ENCODE measurements around the gene SYCP2.

The SYCP2 gene

DNA sequence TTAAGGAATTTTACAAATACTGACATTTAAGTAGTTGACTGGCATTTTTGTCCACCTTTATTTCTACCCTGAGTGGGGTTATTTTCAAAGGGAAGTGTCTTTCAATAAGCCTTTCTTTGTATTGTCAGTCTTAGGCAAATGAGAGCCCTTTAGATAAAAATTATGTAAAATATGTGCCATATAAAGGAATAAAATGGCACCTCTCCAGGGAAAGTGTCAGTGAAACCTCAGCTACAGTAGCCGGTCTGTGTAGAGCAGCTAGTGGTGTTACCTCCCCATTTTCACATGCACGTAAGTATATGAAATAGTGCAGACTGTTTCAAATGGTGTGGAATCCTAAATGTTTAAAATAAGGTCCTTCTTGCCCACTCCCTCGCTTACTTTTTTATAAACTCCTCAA lies 11.7 kb upstream of the SYCP2 start:
- no peak for DNase-seq (ENCODE audit: low read depth)

DNA sequence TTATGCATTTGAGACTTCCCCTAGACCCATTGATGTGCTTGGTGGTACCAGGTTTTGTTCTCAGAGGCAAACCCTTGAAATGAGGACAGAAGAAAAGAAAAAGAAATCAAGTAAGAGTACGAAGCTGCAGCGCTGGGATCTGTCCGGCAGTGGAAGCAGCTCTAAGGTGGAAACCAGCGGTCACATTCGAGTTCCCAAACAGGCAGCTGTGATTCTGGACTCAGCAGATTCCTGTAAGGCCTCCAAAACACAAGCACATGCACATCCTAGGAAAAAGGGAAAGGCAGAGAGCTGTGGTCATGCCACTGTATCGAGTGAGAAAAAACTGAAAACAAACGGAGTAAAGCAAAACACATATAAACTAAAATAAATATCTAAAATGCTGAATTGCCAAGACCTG lies 11.3 kb upstream of the SYCP2 start:
- no peak for DNase-seq (ENCODE audit: low read depth)

DNA sequence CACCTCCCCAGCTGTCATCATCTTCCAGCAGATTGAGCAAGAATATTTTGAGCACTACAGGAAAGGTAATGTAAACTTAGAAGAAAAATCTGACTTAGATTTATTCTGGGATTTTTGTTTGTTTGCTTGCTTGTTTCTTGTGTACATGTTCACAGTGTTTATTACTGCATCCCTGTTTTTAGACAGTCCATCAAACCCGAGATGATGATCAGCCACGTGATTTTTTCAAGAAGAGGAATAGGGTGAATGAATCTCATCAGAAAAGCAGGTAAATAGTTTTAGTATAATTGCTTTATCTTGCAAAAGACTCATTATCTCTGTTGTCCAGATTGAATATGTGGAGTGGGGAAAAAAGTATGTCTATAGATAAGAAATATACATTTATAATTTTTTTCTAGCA lies 8.8 kb upstream of the SYCP2 start:
- DNase-seq (ENCODE audit: low read depth), result no peak

DNA sequence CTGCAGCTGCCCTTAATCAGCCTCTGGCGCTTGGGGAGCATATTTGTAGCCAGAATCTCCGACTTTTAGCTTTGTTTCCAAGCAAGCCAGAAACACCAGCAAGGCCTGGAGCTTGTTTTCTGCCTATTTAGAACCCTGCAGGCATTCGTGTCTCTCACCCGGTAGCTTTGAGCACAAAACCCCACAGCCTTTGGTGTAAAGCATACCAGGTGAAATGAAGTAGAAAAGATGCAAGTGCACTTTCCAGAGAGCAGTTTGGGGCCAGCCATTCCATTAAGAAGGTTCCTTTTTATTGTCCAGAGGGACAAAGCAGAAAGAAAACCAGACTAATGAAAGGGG lies 7.5 kb upstream of the SYCP2 start:
- no peak for DNase-seq (ENCODE audit: low read depth)

DNA sequence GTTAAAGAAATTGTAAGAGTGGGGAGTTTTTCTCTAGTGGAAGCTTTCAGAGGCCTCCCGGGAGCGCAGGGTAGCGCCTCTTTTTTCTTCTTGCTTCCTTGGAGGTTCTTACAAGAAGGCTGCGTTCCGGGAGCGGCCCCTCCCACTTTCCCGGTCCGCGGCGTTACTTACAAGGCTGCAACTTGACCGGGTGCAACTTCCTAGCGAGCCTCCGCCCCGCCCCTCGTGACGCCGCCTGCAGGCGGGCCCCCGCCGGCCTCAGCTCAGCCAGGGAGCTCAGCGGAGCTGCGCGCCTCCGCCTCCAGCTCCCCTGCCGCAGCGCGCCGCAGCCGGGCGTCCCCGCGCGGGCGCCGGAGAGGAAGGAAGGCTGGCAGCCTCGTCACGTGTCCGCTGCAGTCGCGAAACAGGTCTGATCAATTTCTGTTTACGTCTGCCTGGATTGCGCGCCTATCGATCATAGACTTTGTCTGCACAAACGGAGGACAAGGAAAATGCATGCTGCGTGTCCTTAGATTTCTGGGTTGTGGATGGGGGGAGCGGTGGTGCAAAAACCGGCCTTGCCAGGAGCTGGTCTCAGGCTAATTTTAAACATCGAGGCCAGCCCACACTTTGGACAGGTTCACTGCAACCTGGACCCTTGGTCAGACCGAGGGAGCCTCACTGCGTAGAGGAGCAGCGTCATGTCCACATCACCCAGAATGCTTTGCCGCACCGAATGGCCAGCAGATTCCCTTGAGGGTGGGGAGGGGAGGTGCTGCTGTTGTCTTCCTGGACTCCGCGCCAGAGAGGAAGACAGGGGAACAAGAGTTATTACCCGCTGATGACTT lies 6.9 kb upstream of the SYCP2 start, which contains the start of the genes FAM217B and PPP1R3D:
FAM217B (plus strand) TSS at position 261 of the 827 bp plus-strand sequence. CDS start 3,555 bp downstream, outside the sequence.
PPP1R3D (minus strand) TSS at position 177 of the 827 bp plus-strand sequence. CDS start 374 bp downstream, outside the sequence.
- peak; percentile 85 for DNase-seq (ENCODE audit: low read depth)

DNA sequence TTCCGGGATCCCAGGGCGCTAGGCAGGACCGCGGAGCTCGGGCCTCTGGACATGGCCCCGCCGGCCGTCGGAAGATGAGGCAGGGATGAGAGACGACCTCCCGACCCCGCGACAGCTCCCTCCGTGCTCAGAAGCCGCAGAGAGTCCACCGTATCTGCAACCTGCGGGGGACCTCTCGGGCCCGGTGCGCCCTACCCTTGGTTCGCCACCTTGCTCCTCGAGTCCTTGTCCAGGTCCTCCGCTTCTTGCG lies 6.4 kb upstream of the SYCP2 start:
- no peak for DNase-seq (ENCODE audit: low read depth)

DNA sequence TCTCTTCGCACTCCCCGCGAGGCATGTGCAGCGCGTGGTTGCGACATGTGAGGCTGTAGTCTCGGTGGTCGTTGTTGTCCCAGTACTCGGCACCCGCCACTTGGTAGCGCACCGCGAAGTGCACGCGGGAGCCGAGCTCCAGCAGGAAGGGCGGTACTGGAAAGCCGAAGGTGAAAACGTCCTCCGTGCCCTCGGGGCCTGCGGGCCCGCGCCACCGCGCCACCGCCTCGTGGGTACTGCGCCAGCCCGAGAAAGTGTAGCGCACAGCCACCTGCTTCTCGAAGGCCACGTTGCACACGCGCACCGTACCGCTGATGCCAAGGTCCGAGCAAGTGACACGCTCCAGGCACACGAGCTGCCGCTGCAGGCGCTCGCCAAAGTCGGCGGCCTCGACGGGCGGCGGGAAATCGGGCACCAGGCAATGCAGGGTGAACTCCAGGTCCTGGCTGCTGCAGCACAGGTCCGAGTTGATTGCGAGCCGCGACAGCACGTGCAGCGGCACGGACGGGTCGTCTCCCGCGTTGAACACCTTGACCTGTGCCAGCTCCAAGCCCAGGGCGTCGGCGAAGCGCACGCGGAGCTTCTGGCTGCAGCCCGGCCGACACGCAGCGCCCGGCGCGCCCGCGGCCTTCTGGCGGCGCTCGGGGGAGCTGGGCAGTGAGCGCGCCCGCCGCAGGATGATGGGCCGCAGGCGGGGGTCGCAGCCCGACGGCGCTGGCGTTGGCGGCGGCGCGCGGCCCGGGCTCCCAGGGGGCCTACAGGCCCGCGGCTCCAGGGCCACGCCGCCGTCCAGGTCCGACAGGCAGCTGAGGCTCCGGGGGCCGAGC lies 5.8 kb upstream of the SYCP2 start:
- no peak for DNase-seq (ENCODE audit: low read depth)

DNA sequence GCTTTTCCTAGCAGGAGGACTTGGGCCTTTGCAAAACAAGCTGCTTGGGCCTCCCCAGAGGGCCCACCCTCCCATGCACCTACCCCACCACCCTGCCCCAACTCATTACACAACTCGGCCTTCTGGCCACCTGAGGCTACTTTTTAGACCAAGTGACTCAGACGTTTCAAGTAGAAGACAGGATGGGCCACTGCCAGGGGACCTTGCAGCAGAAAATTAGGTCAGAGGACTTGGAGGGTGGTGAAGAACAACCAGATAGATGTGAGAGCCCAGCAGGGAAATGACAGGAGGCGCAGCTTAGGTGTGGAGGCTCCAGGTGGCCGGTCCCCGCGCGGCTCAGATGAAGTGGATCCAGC lies 5.2 kb upstream of the SYCP2 start:
- no peak for DNase-seq (ENCODE audit: low read depth)

DNA sequence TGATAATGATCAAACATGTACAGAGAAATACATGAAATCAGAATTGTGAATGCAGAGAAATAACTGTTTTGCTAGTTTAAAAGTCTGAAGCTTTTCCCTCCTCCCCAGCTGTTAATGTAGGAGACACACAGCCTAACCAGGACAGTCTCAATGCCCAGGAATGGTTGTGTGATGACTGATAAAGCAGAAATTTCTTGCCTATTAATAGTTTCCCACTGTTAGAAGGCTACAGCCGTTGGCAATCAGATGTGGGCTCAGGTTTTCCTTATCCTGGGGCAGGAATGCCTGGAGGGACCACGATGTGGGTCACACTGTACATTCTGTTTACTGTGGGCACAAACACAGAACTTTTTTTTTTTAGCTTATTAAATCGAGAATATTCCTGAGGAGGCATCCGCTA lies 4.8 kb upstream of the SYCP2 start:
- no peak for DNase-seq (ENCODE audit: low read depth)

DNA sequence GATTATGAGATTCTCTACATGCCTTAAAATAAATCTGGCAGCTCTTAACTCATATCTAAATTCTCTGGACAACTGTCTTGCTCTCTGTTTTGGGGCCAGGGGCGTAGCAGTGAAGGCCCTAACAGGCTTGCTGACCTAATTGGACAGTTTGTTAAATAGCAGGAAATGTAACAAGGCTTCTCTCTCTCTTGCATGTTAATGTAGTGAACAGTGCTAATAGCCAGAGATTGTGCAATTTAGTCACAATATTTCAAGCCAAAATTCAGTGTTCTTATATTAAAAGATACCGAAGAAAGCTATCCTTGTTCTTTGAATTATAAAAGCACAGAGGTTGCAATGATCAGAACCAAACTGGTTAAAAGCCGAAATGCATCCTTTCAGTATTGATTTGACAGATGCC lies 3.7 kb upstream of the SYCP2 start:
- no peak for DNase-seq (ENCODE audit: low read depth)

DNA sequence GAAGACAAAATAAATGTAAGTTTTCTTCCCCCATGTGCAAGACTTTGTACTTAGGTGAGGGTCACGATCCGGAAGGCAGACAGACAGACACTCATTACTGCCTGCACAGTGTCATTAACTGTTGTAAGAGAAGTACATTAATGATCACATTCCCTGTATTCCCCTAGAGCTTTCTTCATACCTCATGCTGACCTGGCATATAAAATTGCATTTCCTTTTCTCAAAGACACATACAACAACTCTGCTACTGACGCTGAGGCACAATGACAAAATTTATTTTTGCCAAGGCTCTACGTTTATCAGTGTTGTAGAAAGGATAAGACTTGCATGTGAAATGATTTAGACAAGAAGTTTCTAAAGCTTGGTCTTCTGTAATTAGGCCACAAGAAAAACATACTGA lies 3.0 kb upstream of the SYCP2 start:
- no peak for DNase-seq (ENCODE audit: low read depth)

DNA sequence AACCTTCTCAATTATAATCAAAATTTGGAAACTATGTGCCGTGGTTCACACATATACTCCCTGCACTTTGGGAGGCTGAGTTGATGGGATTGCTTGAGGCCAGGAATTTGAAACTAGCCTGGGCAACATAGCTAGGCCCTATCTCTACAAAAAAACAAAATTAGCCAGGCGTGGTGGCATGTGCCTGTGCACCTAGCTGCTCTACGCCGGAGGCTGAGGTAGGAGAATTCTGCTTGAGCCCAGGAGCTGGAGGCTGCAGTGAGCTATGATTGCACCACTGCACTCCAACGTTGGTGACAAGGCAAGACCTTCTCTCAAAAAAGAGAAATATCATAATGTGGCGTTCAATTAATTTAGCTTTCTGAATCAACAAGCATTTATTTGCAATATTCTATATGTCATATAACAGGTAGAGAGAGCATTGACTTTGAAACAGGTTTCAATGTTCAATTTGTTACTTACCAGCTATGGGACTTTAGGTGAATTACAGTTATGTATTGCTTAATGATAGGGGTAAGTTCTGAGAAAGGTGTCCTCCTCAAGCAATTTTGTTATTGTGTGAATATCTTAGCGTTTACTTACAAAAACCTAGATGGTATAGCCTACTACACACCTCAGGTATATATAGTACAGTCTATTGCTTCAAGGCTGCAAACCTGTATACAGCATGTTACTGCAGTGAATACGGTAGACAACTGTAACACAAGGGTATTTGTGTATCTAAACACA lies 2.2 kb upstream of the SYCP2 start:
- no peak for DNase-seq (ENCODE audit: low read depth)

DNA sequence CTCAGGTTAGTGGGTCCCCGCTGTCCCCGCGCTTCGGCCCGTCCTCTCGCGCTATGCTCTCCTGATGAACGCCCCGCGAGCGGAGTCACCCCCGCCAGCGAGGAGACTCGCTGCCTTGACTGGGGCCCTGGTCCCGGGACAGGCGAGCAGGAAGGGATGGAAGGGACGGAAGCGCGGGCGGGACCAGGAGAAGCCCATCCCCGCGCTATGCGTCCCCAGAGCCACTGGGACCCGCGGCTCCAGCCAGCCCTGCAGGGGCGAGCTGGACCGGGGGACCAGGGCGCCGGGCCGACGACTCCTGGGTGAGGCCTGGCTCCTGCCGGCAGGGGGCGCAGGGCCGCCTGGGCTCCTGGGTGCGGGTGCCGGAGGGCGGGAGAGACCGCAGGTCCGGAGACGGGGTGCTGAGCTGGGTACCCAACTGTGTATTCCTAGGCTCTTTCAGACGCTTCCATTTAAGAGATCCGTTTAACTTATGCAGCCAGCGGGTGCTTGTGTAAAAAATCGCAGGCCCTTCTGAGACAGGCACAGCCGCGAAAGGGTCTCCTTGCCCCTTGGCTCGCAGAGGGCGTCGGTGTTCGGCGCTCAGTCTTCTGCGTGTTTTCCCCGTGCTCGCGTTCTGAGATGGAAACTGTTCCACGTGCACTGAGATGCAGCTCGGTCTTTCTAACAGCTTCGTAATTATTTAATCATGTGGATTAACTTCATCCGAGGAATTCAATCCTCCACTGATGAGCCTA lies 580 bp upstream of the SYCP2 start:
- DNase-seq (ENCODE audit: low read depth), result peak; percentile 68

DNA sequence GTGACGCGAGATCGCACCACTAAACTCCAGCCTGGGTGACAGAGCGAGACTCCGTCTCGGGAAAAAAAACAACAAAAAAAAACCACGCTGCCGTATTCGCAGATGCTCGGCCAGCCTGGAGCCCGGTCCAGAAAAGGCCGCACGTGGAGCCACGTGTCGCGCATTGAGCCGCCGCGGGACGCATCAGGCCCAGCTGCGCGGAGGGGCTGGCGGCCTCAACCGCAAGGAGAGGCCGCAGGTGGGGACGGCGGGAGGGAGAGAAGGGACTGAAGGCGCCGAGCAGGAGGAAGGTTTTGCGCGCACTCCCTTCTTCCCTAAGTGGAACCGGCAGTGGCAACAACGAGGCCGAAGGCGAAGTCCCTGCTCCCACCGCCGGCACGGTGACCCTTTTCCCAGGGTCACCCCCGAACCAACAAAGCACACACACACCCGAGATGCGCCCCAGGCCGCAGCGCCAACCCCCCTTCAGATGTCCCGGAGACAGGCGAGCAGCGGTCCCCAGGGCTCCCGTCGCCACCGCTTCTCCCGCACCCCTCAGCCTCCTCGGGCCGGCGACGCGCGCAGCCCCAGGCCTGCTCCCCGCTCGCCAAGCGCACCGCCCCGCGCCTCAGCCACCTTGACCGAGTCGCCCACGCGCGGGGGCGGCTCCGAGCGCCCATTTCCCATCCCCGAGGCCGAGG lies 681 bp downstream of the SYCP2 start:
- no peak for DNase-seq (ENCODE audit: low read depth)

DNA sequence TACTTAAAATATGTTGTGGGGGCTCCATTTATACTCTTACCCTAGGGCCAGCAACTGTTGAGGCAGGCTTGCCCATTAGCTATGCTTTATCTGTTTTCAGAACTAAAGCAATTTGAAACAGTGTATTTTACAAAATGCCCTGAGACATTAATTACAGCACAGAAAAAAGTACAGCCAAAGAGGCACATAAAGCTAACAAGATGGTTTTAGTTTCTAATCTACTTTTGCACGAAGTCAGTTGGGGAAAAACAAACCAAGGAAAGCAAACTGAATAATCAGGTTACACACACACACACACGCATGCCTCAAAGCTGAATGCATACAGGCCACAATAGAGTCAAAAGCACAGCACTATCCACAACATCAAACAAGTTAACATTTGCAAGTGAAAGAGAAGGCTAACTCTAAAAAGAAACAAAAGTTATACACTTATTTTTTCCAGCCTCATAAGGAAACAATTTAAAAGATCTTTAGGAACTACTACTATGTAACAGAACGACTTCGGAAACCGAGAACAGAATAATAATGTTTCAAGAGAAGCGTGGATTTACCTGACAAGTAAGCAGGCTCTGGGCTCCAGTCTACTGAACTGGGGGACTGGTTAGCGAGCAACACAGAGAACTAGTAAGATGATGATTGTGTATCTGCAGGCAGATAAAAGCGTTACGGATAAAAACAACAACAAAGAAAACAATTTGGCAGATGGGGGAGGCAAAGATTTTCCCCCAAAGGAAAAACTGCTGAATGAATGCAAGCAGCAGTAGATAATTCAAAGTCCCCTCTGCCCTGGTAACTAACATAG lies 1.7 kb downstream of the SYCP2 start:
- DNase-seq (ENCODE audit: low read depth), result no peak

DNA sequence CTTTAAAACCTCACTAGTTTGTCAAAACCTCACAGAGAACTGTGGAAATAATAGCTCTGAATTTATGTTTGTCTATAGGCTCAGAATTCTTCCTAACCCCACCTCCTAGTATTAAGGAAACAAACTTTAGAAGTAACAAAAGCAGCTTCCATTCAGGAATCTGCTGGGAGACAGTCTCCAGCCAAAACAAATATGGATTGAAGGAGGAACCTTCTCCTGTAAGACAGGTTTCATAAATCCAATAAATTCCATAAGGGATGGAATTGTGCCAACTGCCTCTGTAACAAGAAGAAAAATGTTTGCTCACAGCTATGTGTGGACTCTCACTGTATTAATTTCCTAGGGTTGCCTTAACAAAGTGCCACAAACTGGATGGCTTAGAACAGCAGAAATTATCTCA lies 7.5 kb downstream of the SYCP2 start:
- no peak for DNase-seq (ENCODE audit: low read depth)

DNA sequence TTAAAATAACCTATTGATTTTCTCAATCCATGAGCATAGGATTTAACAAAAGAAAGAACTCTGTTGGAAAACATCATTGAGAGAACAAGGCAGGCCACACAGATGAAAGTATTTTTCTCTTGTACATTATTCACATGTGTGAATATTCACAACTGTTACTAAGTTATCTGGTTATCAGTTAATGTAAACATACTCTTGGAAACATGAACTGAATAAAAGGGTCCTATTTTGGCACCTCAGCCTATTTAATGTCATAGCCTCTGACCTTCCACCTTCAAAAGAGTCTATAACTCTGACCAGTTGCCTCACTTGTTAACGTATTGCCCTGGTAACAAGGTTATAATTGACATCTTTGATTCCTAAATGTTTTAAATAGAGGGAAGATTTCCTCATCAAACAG lies 8.1 kb downstream of the SYCP2 start:
- no peak for DNase-seq (ENCODE audit: low read depth)

DNA sequence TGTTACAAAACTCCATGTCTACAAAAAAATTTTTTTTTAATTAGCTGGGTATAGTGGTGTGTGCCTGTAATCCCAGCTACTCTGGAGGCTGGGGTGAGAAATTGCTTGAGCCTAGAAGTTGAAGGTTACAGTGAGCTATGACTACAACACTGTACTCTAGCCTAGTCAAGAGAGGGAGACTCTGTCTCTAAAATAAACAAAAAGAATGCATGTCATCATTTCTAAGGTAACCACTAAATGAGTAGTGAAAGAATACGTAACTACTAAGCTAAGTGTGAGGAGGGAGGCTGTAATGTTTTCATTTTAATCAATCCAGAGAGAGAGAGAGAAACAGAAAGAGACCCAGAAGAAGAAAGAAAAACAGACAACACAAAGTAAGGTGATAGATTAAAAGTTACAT lies 9.9 kb downstream of the SYCP2 start:
- DNase-seq (ENCODE audit: low read depth), result no peak

DNA sequence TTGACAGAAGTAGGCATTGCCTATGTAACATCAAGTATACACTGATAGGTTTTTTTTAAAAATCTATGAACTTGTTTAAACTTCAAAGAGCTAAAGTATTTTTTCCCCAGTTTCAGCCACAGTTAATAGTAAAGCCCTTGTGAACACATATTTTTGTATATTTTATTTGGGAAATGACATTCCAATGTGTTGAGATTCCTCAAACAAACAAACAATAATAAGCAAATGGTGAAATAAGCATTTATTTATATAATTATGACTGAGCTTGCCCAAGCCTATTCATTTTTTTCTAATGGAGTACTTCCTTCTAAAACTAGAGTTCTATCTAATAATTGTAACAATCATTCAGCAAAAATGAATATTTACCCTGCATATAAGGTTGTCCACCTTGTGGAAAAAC lies 12.5 kb downstream of the SYCP2 start:
- DNase-seq (ENCODE audit: low read depth), result no peak

DNA sequence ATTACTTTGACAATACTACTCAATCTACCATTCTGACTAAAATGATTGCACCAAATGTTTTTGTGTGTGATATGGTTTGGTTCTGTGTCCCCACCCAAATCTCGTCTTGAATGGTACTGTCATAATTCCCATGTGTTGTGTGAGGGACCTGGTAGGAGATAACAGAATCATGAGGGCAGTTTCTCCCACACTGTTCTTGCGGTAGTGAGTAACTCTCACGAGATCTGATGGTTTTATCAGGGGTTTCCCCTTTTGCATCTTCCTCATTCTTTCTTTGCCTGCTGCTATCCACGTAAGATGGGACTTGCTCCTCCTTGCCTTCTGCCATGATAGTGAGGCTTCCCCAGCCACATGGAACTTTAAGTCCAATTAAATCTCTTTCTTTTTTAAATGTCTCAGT lies 20.8 kb downstream of the SYCP2 start:
- no peak for DNase-seq (ENCODE audit: low read depth)

DNA sequence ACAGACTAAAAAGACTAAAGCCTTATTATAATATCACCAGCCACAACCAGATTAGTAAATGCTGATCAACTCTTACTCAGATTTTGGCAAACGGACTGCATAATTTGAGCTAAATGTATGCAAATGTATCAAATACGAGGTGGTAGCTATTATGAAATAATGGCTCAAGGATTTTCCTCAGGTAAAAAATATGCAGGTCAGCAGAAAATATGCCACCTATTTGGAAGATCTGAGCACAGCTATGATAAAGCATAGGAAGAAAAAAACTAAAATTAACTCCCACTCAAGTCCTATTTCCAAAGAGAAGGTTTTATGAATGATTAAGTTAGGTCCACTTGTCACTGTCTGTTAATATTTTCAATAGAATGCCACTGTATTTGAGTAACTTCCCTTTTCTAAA lies 22.4 kb downstream of the SYCP2 start:
- DNase-seq (ENCODE audit: low read depth), result no peak
